Endometrium (tissue), 2 donors: Measurements from ENCODE around the gene CTNNBL1.
"Not testable (repeated sequence)": the region's sequence is repeated elsewhere in the genome, so short reads cannot be mapped to it uniquely, and the experiment has no call there.

Source experiments
- FAIRE-seq: peaks from 2 replicates; lab custom pipeline; 2012; peaks lifted over from hg19 to GRCh38; lab: Jason Lieb, UNC
- donor health status: control.
- donor health status: control.

Gene CTNNBL1

GRCh38 chr20:37693635-37694626, at the start of gene CTNNBL1:
CTNNBL1 (plus strand) TSS chr20:37694030; CDS start chr20:37694123, 93 bp downstream.
- FAIRE-seq, result no peak

DNA sequence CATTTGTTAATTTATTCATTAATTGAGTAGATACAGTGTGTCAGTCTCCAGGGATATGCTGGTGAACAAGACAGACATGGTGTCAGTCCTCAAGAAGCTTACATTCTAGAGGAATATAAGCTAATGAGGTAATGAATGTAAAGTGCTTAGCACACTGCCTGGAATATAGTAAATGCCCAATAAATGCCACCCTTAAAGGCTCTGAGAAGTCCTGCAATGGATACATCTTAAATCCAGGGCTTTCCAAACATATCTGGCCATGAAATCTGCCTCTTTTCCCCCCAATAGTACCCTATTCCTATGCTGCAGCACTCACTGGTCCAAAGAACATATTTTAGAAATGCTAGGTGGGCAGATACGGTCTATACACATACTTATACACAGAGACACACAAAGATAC, 49.2 kb upstream of the CTNNBL1 start:
- FAIRE-seq, result no peak

DNA sequence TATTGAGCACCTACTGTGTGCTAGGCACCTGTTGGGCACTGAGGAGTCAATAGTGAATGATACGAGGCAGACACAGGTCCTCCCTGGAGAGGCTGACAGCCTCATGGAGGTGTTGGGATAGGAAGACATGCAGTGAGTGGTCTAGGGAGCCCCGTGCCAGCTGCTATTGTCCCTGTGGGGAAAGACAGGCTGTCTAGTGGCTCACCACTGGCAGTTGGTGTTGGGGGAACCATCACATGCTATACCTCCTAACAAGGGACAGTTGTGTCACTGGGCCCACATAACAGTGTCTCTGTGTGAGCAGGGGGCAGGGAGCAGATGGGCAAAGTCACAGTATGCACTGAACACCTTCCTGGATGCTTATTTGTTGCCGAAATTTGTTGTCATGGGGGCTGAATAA, 45.9 kb upstream of the CTNNBL1 start:
- no peak for FAIRE-seq

DNA sequence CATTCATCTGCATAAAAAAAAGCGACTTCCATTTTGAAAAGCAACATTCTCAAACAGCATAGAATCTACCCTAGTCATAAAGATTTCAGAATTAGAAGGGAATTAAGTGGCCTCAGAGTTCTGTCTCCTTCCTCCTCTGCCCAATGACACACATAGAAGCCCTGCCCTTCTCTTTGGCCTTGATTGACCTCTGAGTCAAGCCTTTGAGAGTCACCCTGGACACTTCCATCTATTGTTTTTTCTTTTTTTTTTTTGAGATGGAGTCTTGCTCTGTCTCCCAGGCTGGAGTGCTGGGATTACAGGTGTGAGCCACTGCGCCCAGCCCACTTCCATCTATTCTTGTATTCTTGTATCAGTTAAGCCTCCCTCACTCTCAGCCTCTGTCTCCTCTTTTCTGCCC, 44.8 kb upstream of the CTNNBL1 start:
- no peak for FAIRE-seq

DNA sequence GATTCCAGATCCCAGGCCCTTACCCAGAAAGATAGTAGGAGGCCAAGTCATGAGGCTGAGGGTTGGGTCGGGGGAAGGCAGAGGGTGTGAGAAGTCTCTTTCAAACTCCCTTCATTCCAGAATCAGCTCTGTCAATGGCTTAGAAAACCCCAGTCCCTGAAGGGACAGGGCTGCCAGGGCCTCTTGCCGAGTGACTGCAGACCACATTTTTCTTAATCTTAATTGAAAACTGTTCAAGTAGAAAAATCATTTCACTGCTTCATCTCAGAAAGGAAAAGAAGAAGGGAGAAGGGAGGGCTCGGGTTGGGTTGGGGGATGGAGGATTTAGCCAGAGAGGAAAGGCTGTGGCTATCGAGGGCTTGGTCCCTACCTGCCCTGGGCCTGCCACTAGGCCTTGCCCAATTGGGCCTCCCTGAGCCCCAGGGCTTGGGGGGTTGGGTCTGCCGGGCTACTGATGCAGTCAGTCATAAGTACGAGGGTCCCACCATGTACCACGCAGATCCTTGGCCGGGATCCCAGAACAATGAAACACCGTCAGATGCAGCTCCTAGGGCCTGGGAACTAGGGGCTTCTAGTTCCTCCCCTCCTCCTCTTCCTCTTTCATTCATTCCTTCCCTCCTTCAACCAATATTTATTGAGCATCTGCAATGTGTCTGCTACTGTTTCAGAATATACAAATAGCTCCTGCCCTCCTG, 44.0 kb upstream of the CTNNBL1 start:
- FAIRE-seq, result no peak

DNA sequence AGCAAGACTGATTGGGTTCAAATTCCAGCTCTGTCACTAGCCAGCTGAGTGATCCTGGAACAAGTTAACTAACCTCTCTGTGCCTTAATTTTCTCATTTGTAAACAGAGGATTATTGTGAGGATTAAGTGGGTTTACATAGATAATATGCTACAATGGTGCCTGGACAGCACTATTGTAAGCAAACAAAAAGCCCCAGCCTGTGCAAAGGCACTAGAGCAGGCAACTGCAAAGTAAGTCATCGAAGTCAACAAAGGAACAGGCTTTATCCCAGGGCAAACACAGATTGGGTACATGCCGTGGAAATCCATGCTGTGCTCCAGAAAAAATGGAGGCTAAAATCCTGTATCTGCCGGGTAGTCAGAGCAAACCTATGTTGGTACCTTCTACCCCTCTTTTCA, 43.2 kb upstream of the CTNNBL1 start:
- no peak for FAIRE-seq

DNA sequence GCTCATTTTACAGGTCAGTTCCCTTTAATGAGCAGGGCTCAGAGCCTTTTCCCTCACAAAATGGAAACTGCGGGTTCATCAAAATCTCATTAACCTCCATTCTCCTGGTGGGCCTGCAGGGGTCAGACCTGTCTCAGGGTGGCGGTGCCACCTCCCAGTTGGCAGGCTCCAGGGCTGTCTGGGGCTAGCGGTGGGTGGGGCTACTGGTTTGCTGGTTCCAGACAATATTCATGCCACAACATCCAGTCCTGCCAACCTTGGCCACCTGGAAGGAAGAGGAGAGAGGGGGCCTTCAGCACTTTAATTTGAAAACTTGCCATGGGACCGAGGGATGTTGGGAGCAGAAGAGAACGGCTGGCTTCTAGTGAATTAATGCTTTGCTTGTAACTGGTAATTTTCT, 41.9 kb upstream of the CTNNBL1 start:
- FAIRE-seq, result no peak

- no peak for FAIRE-seq
Observed at GRCh38 chr20:37656945-37657344, 36.9 kb upstream of the CTNNBL1 start.

DNA sequence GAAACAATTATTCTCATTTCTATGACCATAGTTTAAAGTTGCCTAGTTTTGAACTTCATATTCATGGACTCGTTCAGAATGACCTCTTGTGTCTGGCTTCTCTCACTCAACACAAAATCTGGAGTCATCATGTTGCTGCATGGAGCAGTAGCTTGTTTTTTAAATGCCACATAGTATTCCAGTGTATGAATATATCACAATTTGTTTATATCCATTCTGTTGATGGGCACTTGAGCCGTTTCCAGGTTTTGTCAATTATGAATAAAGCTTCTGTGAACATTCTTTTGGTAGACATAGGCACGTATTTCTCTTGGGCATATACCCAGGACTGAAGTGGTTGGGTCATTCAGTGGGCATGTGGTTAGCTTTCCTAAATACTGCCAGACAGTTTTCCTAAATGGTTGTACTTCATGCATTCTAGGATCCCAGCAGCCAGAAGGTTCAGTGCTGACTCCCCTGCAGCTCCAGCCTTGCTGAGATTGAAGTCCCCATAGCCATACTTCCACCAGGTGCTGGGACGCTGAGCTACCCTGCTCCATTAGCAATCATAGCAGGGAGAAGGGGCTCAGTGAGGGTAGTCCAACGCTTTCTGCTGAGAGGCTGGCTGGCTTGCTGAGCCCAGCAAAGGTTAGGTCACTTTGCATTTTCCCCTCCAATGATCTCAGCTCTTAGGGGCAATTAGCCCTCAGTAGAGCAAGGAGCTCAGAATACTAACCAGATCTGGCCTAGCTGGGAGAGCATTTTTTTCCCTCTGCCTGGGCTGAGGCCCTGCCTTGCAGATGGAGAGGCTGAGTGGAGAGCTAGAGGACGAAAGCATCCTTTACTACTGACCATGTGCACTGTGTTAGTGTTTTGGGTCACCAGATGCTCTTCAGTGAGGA, 35.7 kb upstream of the CTNNBL1 start:
- FAIRE-seq, result no peak

- FAIRE-seq, result no peak
Observed at GRCh38 chr20:37661519-37661918, 32.3 kb upstream of the CTNNBL1 start.

GRCh38 chr20:37662308-37662707, 31.5 kb upstream of the CTNNBL1 start:
- no peak for FAIRE-seq

DNA sequence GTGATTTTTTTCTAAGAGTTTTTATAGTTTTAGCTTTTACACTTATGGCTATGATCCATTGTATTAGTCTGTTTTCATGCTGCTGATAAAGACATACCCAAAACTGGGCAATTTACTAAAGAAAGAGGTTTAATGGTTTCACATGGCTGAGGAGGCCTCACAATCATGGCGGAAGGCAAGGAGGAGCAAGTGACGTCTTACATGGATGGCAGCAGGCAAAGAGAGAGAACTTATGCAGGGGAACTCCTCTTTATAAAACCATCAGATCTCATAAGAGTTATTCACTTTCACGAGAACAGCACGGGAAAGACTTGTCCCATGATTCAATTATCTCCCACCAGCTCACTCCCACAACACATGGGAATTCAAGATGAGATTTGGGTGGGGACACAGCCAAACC, 29.2 kb upstream of the CTNNBL1 start:
- FAIRE-seq, result not testable (repeated sequence)

- FAIRE-seq, result no peak
Observed at GRCh38 chr20:37668166-37668565, 25.7 kb upstream of the CTNNBL1 start.

GRCh38 chr20:37669062-37669772, 24.6 kb upstream of the CTNNBL1 start:
- FAIRE-seq, result no peak

GRCh38 chr20:37669773-37670236, 24.0 kb upstream of the CTNNBL1 start:
- no peak for FAIRE-seq

DNA sequence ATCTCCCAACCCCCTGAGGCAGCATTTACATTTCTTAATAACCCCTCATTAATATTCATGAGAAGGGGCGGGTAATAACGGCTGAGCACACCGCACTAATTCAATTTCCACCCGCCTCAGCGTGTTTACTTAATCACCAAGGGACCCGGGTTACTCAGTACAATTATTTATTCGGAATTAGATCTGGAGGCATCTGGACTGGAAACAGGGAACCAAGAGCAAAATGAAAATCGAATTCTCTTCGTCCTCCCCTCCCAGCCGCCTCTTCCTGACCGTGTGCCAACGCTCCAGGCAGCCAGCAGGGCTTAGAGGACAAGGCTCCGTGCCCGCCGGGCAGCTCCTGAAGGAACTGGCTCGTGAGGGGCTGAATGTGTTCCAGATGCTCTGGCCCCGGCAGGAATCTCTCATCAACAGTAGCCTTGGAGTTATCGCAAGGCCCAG, 23.5 kb upstream of the CTNNBL1 start:
- FAIRE-seq, result no peak

DNA sequence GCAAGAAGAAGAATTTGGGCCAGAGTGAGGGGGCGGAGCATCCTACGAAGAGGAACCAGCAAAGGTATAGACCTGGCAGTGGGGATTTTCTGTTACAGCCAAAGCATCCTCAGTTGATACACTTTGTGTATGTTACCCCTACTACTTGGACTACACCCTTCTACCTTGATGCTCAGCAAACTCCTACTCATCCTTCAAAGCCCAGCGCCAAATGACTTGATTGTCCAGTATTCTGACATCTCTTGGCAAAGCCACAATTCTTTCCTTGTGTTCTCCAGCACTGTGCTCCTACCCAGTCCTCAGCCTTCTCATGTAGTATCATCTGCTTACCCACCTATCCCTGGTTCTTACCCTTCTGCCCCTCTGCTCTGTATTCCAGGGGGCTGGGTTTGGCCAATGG, 21.7 kb upstream of the CTNNBL1 start:
- FAIRE-seq, result no peak

- FAIRE-seq, result no peak
Observed at GRCh38 chr20:37673444-37673843, 20.4 kb upstream of the CTNNBL1 start.

DNA sequence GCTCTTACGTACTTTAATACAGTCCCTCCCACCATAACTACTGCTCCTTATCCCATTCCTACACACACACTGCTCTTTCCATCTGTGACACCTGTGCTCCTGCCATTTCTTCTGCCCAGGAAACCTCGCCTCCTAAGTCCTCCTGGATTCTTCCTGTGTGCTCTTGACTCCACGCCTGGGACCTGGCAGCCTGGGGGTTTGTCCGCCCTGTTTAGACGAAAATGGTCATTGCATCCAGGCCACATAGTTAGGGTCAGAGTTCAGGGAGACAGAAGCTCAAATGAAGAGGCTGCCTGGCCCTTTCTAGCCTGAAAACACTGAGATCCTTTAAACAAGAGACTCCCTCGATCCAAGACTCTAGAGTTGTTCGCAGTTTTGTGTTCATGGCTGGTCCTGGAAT, 17.4 kb upstream of the CTNNBL1 start:
- no peak for FAIRE-seq

GRCh38 chr20:37677969-37678861, 15.6 kb upstream of the CTNNBL1 start:
- no peak for FAIRE-seq
